Activated CD4-positive, alpha-beta memory T cell treated with anti-CD3 and anti-CD28 coated beads for 36 hours (primary cell): ENCODE results near the gene BTF3L4. TPM values are rescaled to one million over a fixed set of nuclear protein-coding genes. Genes with fewer than 3 reads are reported as not detected.
A peak's percentile ranks its signal among the peaks of the same experiment; 100 is the strongest.
"Not testable (repeated sequence)": the region's sequence is repeated elsewhere in the genome, so short reads cannot be mapped to it uniquely, and the experiment has no call there.

ENCODE experiments used
- CTCF ChIA-PET: fragments of 350-600 bp; sonication (Branson Sonifier 250); formaldehyde crosslinking; loops from one replicate; lab custom pipeline; 2021; ENCODE audit warnings: antibody characterized with exemption, inconsistent platforms; lab: Charles Lee
- POLR2A ChIA-PET: fragments of 350-600 bp; sonication (Branson Sonifier 250); formaldehyde crosslinking; loops from one replicate; lab custom pipeline; 2021; ENCODE audit warnings: antibody characterized with exemption; lab: Charles Lee
- DNase-seq: peaks from one replicate; pipeline ENCODE4 v3.0.0-alpha.2; 2020
- H3K27ac Mint-ChIP-seq: one replicate; pipeline ENCODE4 v1.8.0; 2021; ENCODE audit warnings: mixed read lengths
- H3K27me3 Mint-ChIP-seq: one replicate; pipeline ENCODE4 v1.8.0; 2021; ENCODE audit warnings: mixed read lengths
- H3K36me3 Mint-ChIP-seq: one replicate; pipeline ENCODE4 v1.8.0; 2021; ENCODE audit warnings: mixed read lengths
- H3K4me1 Mint-ChIP-seq: one replicate; pipeline ENCODE4 v1.8.0; 2021; ENCODE audit warnings: low read depth, mixed read lengths
- H3K4me3 Mint-ChIP-seq: one replicate; pipeline ENCODE4 v1.8.0; 2021; ENCODE audit warnings: mild to moderate bottlenecking, mixed read lengths
- H3K9me3 Mint-ChIP-seq: one replicate; pipeline ENCODE4 v1.8.0; 2021; ENCODE audit warnings: mixed read lengths
- intact Hi-C: fragments of 100-400 bp; cut with micrococcal nuclease; formaldehyde crosslinking; loops from one replicate; pipeline ENCODE4 v1.15.1; 2023
- total RNA-seq, 2 experiments: library from RNA; stranded (reverse); gene quantifications; one replicate each; pipeline ENCODE4 v1.2.3, GENCODE V29; 2021

The BTF3L4 gene
- total RNA-seq, 2 experiments from 2014 or later: 32.5 to 35.2 TPM

DNA sequence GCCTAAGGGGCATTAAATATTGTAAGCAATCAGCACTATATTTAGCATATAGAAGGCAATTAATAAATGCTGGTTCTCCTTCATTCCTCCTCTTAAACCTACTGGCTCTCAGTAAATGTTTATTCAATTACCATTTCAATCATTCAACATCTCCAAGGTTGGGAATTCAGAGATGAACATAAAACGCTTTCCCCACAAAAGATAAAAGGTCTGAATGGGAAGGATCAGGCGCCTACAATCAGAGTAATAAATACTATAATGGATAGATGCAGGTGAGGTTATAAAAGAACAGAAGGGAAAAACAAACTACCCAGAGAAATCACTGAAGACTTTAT is 22.1 kb upstream of the BTF3L4 start:
- Mint-ChIP-seq H3K4me3 (peak overlapping the region; percentile 93), H3K36me3 (peaks cover 24% of the 10 kb centered on the region), H3K27ac (peak overlapping the region; percentile 74), H3K27me3 (no peaks in the 10 kb centered on the region), H3K9me3 (no peaks in the 10 kb centered on the region), H3K4me1 (peaks cover 31% of the 10 kb centered on the region)
- no peak for DNase-seq
- ChIA-PET CTCF (interaction anchor here (1.3 kb wide), 1 partner anchor 22 kb away, joined by 5 read pairs; the partner anchor contains the start of genes BTF3L4 and TXNDC12), POLR2A (interaction anchor here (1.3 to 2.0 kb wide), 2 partner anchors 22 to 156 kb away, joined by 5 to 15 read pairs; partner anchors contain the start of genes BTF3L4, NRDC and TXNDC12)
- intact Hi-C loops: no loop called here

DNA sequence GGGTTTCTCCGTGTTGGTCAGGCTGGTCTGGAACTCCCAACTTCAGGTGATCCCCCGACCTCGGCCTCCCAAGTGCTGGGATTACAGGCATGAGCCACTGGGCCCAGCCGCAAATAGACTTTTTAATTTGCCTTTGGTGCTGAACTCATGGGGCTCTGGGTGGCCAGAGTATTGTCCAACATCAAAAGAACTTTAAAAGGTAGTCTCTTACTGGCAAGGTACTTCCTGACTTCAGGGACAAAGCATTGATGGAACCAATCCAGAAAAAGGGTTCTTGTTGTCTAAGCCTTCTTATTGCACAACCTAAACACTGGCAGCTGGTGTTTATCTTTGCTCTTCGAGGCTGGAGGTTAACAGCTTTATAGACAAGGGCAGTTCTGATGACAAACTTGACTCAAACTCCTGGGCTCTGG is 18.7 kb upstream of the BTF3L4 start:
- Mint-ChIP-seq H3K4me1 (peaks cover 8% of the 10 kb centered on the region), H3K27me3 (no peaks in the 10 kb centered on the region), H3K27ac (no peak overlapping the region), H3K36me3 (peaks cover 18% of the 10 kb centered on the region), H3K4me3 (no peak overlapping the region), H3K9me3 (no peaks in the 10 kb centered on the region)
- ChIA-PET CTCF (no interaction called here), POLR2A (interaction anchor here (0.6 kb wide), 1 partner anchor 1812 kb away, joined by 3 read pairs; no protein-coding TSS in a partner anchor)
- DNase-seq: no peak
- intact Hi-C loops: no loop called here

DNA sequence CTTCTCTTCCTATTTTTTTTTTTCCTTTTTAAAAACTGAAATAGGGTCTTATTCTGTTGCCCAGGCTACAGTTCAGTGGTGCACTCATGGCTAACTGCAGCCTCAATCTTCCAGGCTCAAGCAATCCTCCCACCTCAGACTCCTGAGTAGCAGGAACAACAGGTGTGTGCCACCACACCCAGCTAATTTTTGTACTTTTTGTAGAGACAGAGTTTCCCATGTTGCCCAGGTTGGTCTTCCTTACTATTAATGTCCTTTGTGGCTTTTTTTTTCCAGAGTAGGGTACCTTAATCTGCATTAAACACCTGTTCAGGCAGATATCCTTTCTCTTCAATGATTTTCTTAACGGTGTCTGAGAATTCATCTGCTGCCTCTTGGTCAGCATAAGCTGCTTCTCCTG is 18.2 kb upstream of the BTF3L4 start:
- DNase-seq: no peak
- H3K4me1 Mint-ChIP-seq: peaks cover 7% of the 10 kb centered on the region
- H3K27me3 Mint-ChIP-seq: no peaks in the 10 kb centered on the region
- intact Hi-C loops: no loop called here
- no peak overlapping the region for H3K4me3 Mint-ChIP-seq
- no peak overlapping the region for H3K27ac Mint-ChIP-seq
- H3K9me3 Mint-ChIP-seq: no peaks in the 10 kb centered on the region
- ChIA-PET POLR2A (no interaction called here), CTCF (no interaction called here)
- H3K36me3 Mint-ChIP-seq: peaks cover 14% of the 10 kb centered on the region

DNA sequence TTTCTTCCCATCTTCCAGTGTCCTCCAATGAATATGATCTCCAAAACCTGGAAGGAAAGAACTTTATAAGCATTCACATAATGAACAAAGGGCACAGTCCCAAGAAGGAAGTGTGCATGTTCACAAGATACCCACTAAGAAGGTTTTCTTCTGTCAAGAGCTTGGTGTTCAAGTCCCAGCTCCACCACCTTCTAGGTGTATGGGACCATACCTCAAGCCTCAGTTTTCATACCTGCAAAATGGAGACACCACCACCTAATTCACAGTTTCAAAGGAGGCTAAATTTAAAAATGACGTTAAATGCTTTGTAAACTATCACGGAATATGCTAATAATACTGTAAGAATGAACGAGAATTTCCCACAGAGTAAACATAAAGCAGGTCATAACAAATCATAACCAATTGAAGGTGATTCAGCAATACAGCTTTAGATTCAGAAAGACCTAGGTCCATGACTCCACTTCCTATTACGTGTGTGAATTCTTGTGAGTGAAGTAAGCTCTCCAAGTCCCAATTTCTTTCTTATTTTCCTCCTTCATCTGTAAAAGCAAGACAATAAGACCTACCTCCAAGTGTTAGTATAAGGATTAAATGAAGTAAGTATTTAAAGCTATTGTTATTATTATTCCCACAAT is 14.4 kb upstream of the BTF3L4 start:
- ChIA-PET POLR2A (no interaction called here), CTCF (no interaction called here)
- no peak for DNase-seq
- no peak overlapping the region for H3K4me3 Mint-ChIP-seq
- intact Hi-C loops: no loop called here
- H3K4me1 Mint-ChIP-seq: peaks cover 10% of the 10 kb centered on the region
- peaks cover 16% of the 10 kb centered on the region for H3K36me3 Mint-ChIP-seq
- no peak overlapping the region for H3K27ac Mint-ChIP-seq
- no peaks in the 10 kb centered on the region for H3K9me3 Mint-ChIP-seq
- no peaks in the 10 kb centered on the region for H3K27me3 Mint-ChIP-seq

DNA sequence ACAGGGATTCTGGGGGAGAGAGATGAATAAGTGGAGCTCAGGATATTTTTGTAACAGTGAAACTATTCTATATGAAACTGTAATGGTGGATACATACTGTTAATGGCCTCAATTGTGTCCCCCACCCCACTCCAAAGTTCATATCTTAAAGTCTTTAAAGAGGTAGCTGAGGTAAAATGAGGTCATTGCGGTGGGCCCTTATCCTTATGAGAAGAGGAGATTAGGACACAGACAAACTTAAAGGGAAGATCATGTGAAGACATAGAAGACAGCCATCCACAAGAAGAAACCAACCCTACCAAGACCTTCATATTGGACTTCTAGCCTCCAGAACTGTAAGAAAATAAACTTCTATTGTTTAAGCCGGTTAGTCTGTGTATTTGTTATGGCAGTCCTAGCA is 10.9 kb upstream of the BTF3L4 start:
- peaks cover 16% of the 10 kb centered on the region for H3K36me3 Mint-ChIP-seq
- H3K27ac Mint-ChIP-seq: no peak overlapping the region
- H3K4me1 Mint-ChIP-seq: peaks cover 11% of the 10 kb centered on the region
- no peaks in the 10 kb centered on the region for H3K27me3 Mint-ChIP-seq
- DNase-seq: no peak
- H3K9me3 Mint-ChIP-seq: no peaks in the 10 kb centered on the region
- CTCF ChIA-PET: no interaction called here
- H3K4me3 Mint-ChIP-seq: no peak overlapping the region
- intact Hi-C loops: no loop called here
- POLR2A ChIA-PET: no interaction called here

DNA sequence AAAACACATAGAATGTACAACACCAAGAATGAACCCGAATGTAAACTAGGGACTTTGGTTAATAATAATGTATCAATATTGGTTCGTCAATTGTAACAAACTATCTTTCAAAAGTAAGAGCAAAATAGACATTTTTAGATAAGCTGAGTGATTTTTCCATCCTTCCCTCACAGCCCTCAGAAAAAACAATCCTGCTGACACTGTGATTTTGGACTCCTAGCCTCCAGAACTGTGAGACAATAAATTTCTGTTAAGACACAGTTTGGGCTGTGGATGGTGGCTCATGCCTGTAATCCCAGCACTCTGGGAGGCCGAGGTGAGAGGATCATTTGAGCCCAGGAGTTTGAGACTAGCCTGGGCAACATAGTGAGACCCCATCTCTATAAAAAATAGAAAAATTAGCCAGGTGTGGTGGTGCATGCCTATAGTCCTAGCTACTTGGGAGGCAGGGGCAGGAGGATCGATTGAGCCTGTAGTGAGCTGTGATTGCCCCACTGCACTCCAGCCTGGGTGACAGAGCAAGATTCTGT is 10.4 kb upstream of the BTF3L4 start:
- DNase-seq, H3K4me3 Mint-ChIP-seq, H3K9me3 Mint-ChIP-seq, intact Hi-C loops, POLR2A ChIA-PET, CTCF ChIA-PET, H3K27me3 Mint-ChIP-seq, H3K27ac Mint-ChIP-seq: not testable (repeated sequence)
- Mint-ChIP-seq H3K4me1 (peaks cover 13% of the 10 kb centered on the region), H3K36me3 (peaks cover 16% of the 10 kb centered on the region)

DNA sequence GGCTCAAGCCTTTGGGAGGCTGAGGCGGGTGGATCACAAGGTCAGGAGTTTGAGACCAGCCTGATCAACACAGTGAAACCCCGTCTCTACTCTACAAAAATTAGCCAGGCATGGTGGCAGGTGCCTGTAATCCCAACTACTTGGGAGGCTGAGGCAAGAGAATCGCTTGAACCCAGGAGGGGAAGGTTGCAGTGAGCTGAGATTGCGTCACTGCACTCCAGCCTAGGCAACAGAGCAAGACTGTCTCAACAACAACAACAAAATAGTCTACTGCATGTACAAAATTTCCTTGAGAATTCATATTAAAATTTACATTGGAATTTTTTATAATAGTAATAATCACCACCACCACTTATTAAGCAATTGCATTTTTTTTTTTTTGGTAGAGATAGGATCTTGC is 6.8 kb upstream of the BTF3L4 start:
- H3K9me3 Mint-ChIP-seq, DNase-seq, intact Hi-C loops, H3K27ac Mint-ChIP-seq, POLR2A ChIA-PET, H3K4me3 Mint-ChIP-seq, H3K27me3 Mint-ChIP-seq: not testable (repeated sequence)
- Mint-ChIP-seq H3K36me3 (peaks cover 18% of the 10 kb centered on the region), H3K4me1 (peaks cover 30% of the 10 kb centered on the region)
- CTCF ChIA-PET: interaction anchor here (0.6 kb wide), 1 partner anchor 181 kb away, joined by 3 read pairs; no protein-coding TSS in a partner anchor

DNA sequence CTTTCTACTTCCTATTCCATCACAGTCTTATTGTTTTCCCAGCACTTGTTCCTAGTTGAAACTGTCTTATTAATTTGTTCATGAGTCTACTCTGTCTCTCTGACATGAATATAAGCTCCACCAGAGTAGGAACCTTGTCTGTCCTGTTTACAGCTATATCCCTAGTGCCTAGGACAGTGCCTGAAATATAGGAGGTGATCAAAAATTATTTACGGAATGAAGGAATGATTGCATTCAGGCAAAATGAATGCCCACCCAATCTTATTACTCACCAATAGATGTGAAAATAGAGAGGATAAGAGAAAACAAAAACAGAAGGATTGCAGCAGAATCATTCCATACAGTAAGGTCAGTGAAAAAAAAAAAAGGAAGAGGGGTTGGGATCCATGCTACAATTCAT is 2.2 kb upstream of the BTF3L4 start:
- H3K36me3 Mint-ChIP-seq: peaks cover 18% of the 10 kb centered on the region
- ChIA-PET CTCF (interaction anchor here (0.6 to 0.7 kb wide), 3 partner anchors 156 to 980 kb away, joined by 3 read pairs; no protein-coding TSS in a partner anchor), POLR2A (interaction anchor here (1.4 kb wide), 1 partner anchor 9 kb away, joined by 3 read pairs; no protein-coding TSS in a partner anchor)
- intact Hi-C loops: loop anchor here (10.0 kb wide), 1 partner anchor 581 kb away; the partner anchor contains the start of gene SHISAL2A
- H3K4me3 Mint-ChIP-seq: peak overlapping the region; percentile 94
- peaks cover 47% of the 10 kb centered on the region for H3K4me1 Mint-ChIP-seq
- H3K27ac Mint-ChIP-seq: no peak overlapping the region
- H3K9me3 Mint-ChIP-seq: no peaks in the 10 kb centered on the region
- no peak for DNase-seq
- no peaks in the 10 kb centered on the region for H3K27me3 Mint-ChIP-seq

DNA sequence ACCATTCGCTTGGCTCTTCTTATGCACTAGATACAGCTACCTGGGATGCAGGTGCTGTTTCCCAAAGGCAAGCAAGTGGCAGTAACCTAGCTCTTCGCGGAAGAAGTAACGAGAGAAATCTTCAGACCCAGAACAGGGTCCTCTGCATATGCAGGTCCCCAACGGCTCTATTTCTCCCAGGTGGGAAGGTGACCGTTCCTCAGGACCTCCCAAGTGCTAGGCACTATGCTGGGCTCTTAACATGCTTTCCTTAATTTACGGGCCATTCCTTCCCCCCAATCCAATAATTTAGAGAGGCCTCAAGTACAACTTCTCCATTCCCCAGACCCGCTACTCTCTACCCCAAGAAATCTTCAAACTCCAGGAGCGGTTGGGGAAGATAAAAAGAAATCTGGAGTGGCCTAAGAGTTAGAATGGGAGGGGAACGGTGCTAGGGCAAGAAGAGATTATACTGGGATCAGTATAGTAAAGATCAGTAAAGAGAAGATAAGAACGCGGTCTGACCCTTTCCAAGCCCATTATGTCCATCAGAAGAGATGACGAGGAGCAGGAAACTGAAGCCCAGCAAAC is 1.5 kb upstream of the BTF3L4 start:
- no peaks in the 10 kb centered on the region for H3K9me3 Mint-ChIP-seq
- H3K4me1 Mint-ChIP-seq: peaks cover 53% of the 10 kb centered on the region
- CTCF ChIA-PET: interaction anchor here (0.6 to 2.3 kb wide), 2 partner anchors 21 to 157 kb away, joined by 3 to 5 read pairs; partner anchors contain the start of gene KTI12
- H3K27ac Mint-ChIP-seq: peak overlapping the region; percentile 95
- POLR2A ChIA-PET: interaction anchor here (0.7 to 2.6 kb wide), 5 partner anchors 21 to 499 kb away, joined by 3 to 15 read pairs (median 3); partner anchors contain the start of genes KTI12, ORC1 and PRPF38A
- H3K4me3 Mint-ChIP-seq: peak overlapping the region; percentile 94
- DNase-seq: no peak
- intact Hi-C loops: loop anchor here (10.0 kb wide), 1 partner anchor 580 kb away; the partner anchor contains the start of gene SHISAL2A
- no peaks in the 10 kb centered on the region for H3K27me3 Mint-ChIP-seq
- peaks cover 22% of the 10 kb centered on the region for H3K36me3 Mint-ChIP-seq

DNA sequence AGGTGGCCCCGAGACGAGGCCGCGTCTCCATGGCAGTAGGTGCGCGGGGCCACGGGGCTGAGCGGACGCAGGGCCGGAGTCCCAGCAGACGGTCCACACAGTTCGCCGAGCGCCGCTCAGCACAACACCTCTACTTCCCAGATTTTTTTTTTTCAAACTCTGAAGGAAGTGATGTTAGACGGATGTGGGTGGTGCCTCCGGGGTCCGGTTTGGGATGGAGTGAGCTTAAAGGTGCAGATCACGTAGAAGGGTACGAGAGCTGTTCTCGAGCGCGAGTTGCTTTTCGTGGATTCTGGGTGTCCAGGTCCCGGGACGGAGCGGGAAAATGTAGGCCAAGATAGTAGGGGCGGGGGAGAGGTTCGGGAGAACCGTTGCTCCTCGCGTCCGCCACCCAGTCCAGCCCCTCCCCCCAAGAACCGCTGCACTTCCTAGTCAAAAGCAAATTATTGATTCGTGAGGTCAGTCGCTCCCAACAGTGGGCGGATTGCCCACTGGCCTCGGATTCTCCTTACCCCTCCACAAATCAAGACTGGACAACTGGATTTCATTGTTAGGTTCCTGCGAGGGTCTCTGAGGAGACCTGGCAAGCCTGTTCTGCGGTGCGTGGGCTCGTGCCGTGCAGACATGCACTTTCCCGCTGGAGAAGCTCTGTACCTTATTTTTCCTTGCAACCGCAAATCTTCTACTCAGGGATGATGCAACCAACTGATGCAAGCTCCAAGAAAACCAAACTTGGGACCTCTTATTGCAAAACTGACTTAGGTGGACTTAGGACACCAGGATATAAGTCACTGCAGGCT is 829 bp upstream of the BTF3L4 start, which contains the start of gene TXNDC12:
Gene TXNDC12, minus strand, starts transcription at position 126 of the 800 bp plus-strand sequence. Its CDS starts 95 bp downstream, at position 31.
- ChIA-PET CTCF (interaction anchor here (1.1 to 2.3 kb wide), 2 partner anchors 8 to 22 kb away, joined by 3 to 5 read pairs; partner anchors contain the start of gene KTI12), POLR2A (interaction anchor here (0.7 to 2.6 kb wide), 7 partner anchors 19 to 498 kb away, joined by 3 to 15 read pairs (median 3); partner anchors contain the start of genes KTI12, ORC1 and PRPF38A)
- H3K27me3 Mint-ChIP-seq: no peaks in the 10 kb centered on the region
- peaks cover 52% of the 10 kb centered on the region for H3K4me1 Mint-ChIP-seq
- peaks cover 22% of the 10 kb centered on the region for H3K36me3 Mint-ChIP-seq
- DNase-seq: peak; percentile 82
- intact Hi-C loops: loop anchor here (10.0 kb wide), 1 partner anchor 580 kb away; the partner anchor contains the start of gene SHISAL2A
- H3K4me3 Mint-ChIP-seq: peak within 1 kb of the TSS; percentile 94
- no peaks in the 10 kb centered on the region for H3K9me3 Mint-ChIP-seq
- peak within 1 kb of the TSS; percentile 95 for H3K27ac Mint-ChIP-seq

DNA sequence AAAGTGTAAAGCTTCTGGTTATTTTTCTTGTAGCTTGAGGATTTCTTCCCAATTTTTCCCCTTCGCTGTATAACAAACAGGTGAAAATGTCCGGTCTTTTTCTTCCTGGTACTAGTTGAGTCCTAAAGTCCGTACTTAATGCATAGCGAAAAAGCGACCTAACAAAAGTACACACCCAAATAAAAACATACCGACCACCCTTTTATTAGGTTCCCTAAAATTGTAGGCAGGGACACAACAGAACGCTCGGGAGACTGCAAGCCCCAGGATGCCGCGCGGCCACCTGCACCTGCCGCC is 281 bp upstream of the BTF3L4 start:
- POLR2A ChIA-PET: interaction anchor here (0.5 to 2.6 kb wide), 7 partner anchors 19 to 844 kb away, joined by 3 to 15 read pairs (median 4); partner anchors contain the start of genes KTI12, ORC1 and PRPF38A
- CTCF ChIA-PET: interaction anchor here (1.1 to 2.3 kb wide), 2 partner anchors 9 to 22 kb away, joined by 3 to 5 read pairs; partner anchors contain the start of gene KTI12

More for the DNA sequence above, 281 bp upstream of the BTF3L4 start:
- intact Hi-C loops: loop anchor here (1.0 to 10.0 kb wide), 6 partner anchors 23 to 579 kb away; partner anchors contain the start of genes CC2D1B, KTI12, ORC1 and PRPF38A
- Mint-ChIP-seq H3K27me3 (no peaks in the 10 kb centered on the region), H3K9me3 (no peaks in the 10 kb centered on the region), H3K36me3 (peaks cover 25% of the 10 kb centered on the region), H3K27ac (peak overlapping the region; percentile 95), H3K4me1 (peaks cover 55% of the 10 kb centered on the region), H3K4me3 (peak overlapping the region; percentile 94)
- no peak for DNase-seq
